ENCODE results near the gene NPAS3. TPM values are rescaled to one million over a fixed set of nuclear protein-coding genes. Genes with fewer than 3 reads are reported as not detected.

The NPAS3 gene
- total RNA-seq, 1 donor from 2014 or later = not detected

DNA sequence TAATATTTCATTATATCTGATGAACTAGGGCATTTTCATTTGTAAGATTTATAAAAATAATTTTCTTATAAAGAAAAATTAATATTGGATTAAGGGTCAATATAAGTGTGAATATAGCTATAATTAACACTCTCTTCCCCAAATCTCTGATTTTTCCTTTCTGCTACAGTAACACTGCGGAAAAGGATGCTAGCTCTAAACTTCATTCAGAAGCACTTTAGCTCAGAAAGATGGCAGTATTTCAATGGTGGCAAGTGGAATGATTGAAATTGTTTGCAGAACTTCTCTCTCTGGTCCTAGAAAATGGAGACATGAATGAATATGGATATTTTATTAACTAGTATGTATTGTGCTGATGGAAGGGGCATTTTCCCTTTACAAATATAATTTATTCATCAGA, 8.4 kb downstream of the NPAS3 start:
- peaks cover 2% of the 10 kb centered on the region for H3K36me3 Mint-ChIP-seq
- H3K4me1 ChIP-seq = no peaks in the 10 kb centered on the region
- H3K9ac ChIP-seq = no peak overlapping the region
- TF ChIP-seq, protein P1, sequence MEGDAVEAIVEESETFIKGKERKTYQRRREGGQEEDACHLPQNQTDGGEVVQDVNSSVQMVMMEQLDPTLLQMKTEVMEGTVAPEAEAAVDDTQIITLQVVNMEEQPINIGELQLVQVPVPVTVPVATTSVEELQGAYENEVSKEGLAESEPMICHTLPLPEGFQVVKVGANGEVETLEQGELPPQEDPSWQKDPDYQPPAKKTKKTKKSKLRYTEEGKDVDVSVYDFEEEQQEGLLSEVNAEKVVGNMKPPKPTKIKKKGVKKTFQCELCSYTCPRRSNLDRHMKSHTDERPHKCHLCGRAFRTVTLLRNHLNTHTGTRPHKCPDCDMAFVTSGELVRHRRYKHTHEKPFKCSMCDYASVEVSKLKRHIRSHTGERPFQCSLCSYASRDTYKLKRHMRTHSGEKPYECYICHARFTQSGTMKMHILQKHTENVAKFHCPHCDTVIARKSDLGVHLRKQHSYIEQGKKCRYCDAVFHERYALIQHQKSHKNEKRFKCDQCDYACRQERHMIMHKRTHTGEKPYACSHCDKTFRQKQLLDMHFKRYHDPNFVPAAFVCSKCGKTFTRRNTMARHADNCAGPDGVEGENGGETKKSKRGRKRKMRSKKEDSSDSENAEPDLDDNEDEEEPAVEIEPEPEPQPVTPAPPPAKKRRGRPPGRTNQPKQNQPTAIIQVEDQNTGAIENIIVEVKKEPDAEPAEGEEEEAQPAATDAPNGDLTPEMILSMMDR (IDR thresholded peaks at IDR 0.05) = no peak
- no peak for TF ChIP-seq EZH2phosphoT487 (IDR thresholded peaks at IDR 0.05)
- no peak for TF ChIP-seq EZH2 (IDR thresholded peaks at IDR 0.05)
- H3K9me3 Mint-ChIP-seq = no peaks in the 10 kb centered on the region
- H3F3A ChIP-seq (ENCODE audit: low read depth) = no peaks in the 10 kb centered on the region
- H3K27me3 ChIP-seq = peaks cover 2% of the 10 kb centered on the region
- H3K4me1 Mint-ChIP-seq = peaks cover 45% of the 10 kb centered on the region
- no peak overlapping the region for H2AFZ ChIP-seq (replicated peaks)
- H3K27ac Mint-ChIP-seq = no peak overlapping the region
- no peaks in the 10 kb centered on the region for H3K9me3 ChIP-seq (ENCODE audit: low read depth)
- no peak overlapping the region for H3K27ac ChIP-seq
- H4K20me1 ChIP-seq (ENCODE audit: low read depth) = no peaks in the 10 kb centered on the region
- no peak overlapping the region for H3K4me3 Mint-ChIP-seq
- no peak for DNase-seq (ENCODE audit: low spot score)
- H3K4me3 ChIP-seq = no peak overlapping the region
- H3K36me3 ChIP-seq = no peaks in the 10 kb centered on the region
- H3K27me3 Mint-ChIP-seq (ENCODE audit: insufficient read depth, low read depth) = no peaks in the 10 kb centered on the region
- no peaks in the 10 kb centered on the region for H3K79me2 ChIP-seq (ENCODE audit: low read depth)
- no peak overlapping the region for H3K4me2 ChIP-seq

DNA sequence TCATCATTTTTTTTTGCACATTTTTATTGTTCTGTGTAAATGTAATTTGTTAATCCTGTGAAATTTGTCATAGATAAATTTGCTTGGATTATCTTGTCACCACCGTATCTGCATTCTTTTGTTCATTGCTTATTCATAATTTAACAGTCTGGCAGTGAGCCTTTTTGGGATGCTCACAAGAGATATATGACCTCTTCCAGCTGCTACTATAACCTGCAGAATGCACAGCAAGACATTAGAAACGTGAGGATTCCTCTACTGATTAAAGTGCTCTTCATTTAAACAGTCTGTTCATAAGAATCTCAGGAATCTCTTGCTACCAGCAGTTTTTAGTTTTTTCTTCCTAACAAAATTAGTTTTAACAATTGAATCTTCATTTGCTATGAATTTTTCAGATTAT, 9.1 kb downstream of the NPAS3 start:
- H3K9me3 ChIP-seq (ENCODE audit: low read depth) = no peaks in the 10 kb centered on the region
- H3K4me3 ChIP-seq = no peak overlapping the region
- H3K4me1 ChIP-seq = no peaks in the 10 kb centered on the region
- no peak overlapping the region for H3K9ac ChIP-seq
- no peaks in the 10 kb centered on the region for H3F3A ChIP-seq (ENCODE audit: low read depth)
- H3K4me3 Mint-ChIP-seq = no peak overlapping the region
- H3K9me3 Mint-ChIP-seq = no peaks in the 10 kb centered on the region
- H2AFZ ChIP-seq (replicated peaks) = no peak overlapping the region
- no peak for DNase-seq (ENCODE audit: low spot score)
- H3K36me3 Mint-ChIP-seq = peaks cover 2% of the 10 kb centered on the region
- no peaks in the 10 kb centered on the region for H3K79me2 ChIP-seq (ENCODE audit: low read depth)
- H3K27me3 ChIP-seq = no peaks in the 10 kb centered on the region
- H3K4me2 ChIP-seq = no peak overlapping the region
- H4K20me1 ChIP-seq (ENCODE audit: low read depth) = no peaks in the 10 kb centered on the region
- no peak overlapping the region for H3K27ac ChIP-seq
- no peaks in the 10 kb centered on the region for H3K27me3 Mint-ChIP-seq (ENCODE audit: insufficient read depth, low read depth)
- no peak for TF ChIP-seq EZH2phosphoT487 (IDR thresholded peaks at IDR 0.05)
- TF ChIP-seq EZH2 (IDR thresholded peaks at IDR 0.05) = no peak
- TF ChIP-seq, protein P1 (IDR thresholded peaks at IDR 0.05) = no peak
- H3K4me1 Mint-ChIP-seq = peaks cover 44% of the 10 kb centered on the region
- H3K36me3 ChIP-seq = no peaks in the 10 kb centered on the region
- no peak overlapping the region for H3K27ac Mint-ChIP-seq

DNA sequence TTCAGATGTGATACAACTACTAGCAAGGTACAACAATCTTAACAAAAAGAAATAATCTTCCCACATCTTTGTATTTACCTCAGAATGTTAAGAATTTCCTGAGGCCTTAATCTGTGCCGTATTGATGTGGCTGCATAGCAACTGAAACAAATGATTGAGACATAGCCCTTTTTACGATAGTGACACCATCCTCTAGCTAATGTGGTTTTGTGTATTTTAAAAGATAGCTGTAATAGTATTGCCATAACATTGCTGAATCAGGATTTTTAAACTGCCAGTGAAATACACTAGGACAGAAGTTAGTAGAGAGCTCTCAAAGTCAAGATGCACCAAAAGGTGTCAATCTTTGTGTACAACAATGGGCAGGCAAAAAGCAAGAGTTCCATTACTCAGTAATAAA, 11.9 kb downstream of the NPAS3 start:
- H2AFZ ChIP-seq (replicated peaks) = no peak overlapping the region
- no peak overlapping the region for H3K4me2 ChIP-seq
- no peaks in the 10 kb centered on the region for H3K79me2 ChIP-seq (ENCODE audit: low read depth)
- no peaks in the 10 kb centered on the region for H3K9me3 ChIP-seq (ENCODE audit: low read depth)
- no peak for DNase-seq (ENCODE audit: low spot score)
- H3K36me3 Mint-ChIP-seq = peaks cover 2% of the 10 kb centered on the region
- TF ChIP-seq, protein P1 (IDR thresholded peaks at IDR 0.05) = no peak
- TF ChIP-seq EZH2phosphoT487 (IDR thresholded peaks at IDR 0.05) = no peak
- TF ChIP-seq EZH2 (IDR thresholded peaks at IDR 0.05) = no peak
- no peaks in the 10 kb centered on the region for H3K36me3 ChIP-seq
- H3K4me3 ChIP-seq = no peak overlapping the region
- no peaks in the 10 kb centered on the region for H3K27me3 Mint-ChIP-seq (ENCODE audit: insufficient read depth, low read depth)
- no peak overlapping the region for H3K27ac ChIP-seq
- H3K9me3 Mint-ChIP-seq = no peaks in the 10 kb centered on the region
- no peaks in the 10 kb centered on the region for H4K20me1 ChIP-seq (ENCODE audit: low read depth)
- no peak overlapping the region for H3K27ac Mint-ChIP-seq
- H3K9ac ChIP-seq = no peak overlapping the region
- no peaks in the 10 kb centered on the region for H3K27me3 ChIP-seq
- no peak overlapping the region for H3K4me3 Mint-ChIP-seq
- no peaks in the 10 kb centered on the region for H3F3A ChIP-seq (ENCODE audit: low read depth)
- H3K4me1 Mint-ChIP-seq = peaks cover 40% of the 10 kb centered on the region
- H3K4me1 ChIP-seq = no peaks in the 10 kb centered on the region
